HL-60 (cell line): Measurements from ENCODE around the gene ARHGAP10.

Experiments used
- DNase-seq, 2 experiments: peaks; one replicate each; pipeline ENCODE4 v3.0.0-alpha.2; 2010 to 2020; ENCODE audit warnings: low read depth in 1 of 2, low spot score in 1 of 2
- H3K27ac ChIP-seq: fragments of 250-450 bp; sonication (Bioruptor Pico); replicated peaks from 2 replicates; pipeline ENCODE4 v1.5.1; 2020; ENCODE audit warnings: mild to moderate bottlenecking, moderate library complexity
- H3K27me3 ChIP-seq: fragments of 250-450 bp; sonication (Bioruptor Pico); 2 replicates; pipeline ENCODE4 v1.5.1; 2021; ENCODE audit warnings: mild to moderate bottlenecking, moderate library complexity; ENCODE audit not compliant: insufficient read depth, poor library complexity, severe bottlenecking
- H3K4me3 ChIP-seq: replicated peaks from 2 replicates; pipeline ENCODE4 v1.5.1; 2011; ENCODE audit warnings: mild to moderate bottlenecking, control low read depth, low read length; ENCODE audit not compliant: insufficient read depth
- CTCF ChIP-seq: IDR thresholded peaks from one replicate; pipeline ENCODE4 v1.5.1; 2011; ENCODE audit warnings: low read length, control low read depth, inconsistent platforms; ENCODE audit not compliant: insufficient read depth
- GABPA ChIP-seq: IDR thresholded peaks from 2 replicates; pipeline ENCODE4 v1.6.1; 2012; ENCODE audit warnings: low read depth
- POLR2AphosphoS5 ChIP-seq: IDR thresholded peaks from 2 replicates; pipeline ENCODE4 v1.6.1; 2012; ENCODE audit warnings: low read depth
- REST ChIP-seq: IDR thresholded peaks from 2 replicates; pipeline ENCODE4 v1.6.1; 2012; ENCODE audit warnings: low read depth; ENCODE audit not compliant: insufficient replicate concordance
- SPI1 ChIP-seq: IDR thresholded peaks from 2 replicates; pipeline ENCODE4 v1.6.1; 2012; ENCODE audit warnings: low read depth, mild to moderate bottlenecking, borderline replicate concordance

Gene ARHGAP10

GRCh38 chr4:148072789-148073188, 340.9 kb downstream of the ARHGAP10 start:
- TF ChIP-seq CTCF (no peak), REST (no peak), POLR2AphosphoS5 (no peak)
- Histone ChIP-seq H3K4me3 (no peak overlapping the region), H3K27me3 (no peaks in the 10 kb centered on the region), H3K27ac (no peak overlapping the region)
- no peak for DNase-seq

GRCh38 chr4:148073349-148073748, 341.5 kb downstream of the ARHGAP10 start:
- no peak overlapping the region for H3K27ac ChIP-seq
- no peak for TF ChIP-seq REST
- TF ChIP-seq GABPA, result no peak
- TF ChIP-seq POLR2AphosphoS5, result no peak
- no peak for TF ChIP-seq CTCF
- no peak for TF ChIP-seq SPI1
- no peak for DNase-seq
- no peaks in the 10 kb centered on the region for H3K27me3 ChIP-seq
- H3K4me3 ChIP-seq, result no peak overlapping the region

DNA sequence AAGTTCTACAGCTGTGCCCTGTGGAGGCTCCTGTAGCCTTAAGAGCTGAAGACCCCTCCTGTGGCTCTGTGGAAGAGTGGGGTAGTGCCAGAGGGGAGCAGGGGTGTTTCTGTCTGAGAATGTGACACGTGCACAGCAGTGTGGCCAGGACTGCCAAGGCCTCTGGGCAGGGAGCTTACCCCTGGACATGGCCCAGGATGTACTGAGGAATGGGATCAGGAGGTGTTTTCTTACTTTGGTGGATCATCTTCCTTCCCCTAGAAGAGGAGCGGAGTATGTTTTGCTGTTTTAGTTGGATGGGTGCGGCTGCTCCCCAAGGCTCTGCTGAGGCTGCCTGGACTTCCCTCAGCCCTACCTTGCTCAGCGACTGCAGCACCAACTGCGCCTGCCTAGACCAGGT, 342.6 kb downstream of the ARHGAP10 start:
- Histone ChIP-seq H3K4me3 (no peak overlapping the region), H3K27ac (no peak overlapping the region), H3K27me3 (no peaks in the 10 kb centered on the region)
- no peak for DNase-seq
- TF ChIP-seq REST (no peak), GABPA (no peak), POLR2AphosphoS5 (no peak), SPI1 (no peak), CTCF (no peak)
